ENCODE data around the gene PNPLA8. TPM values are rescaled to one million over a fixed set of nuclear protein-coding genes. Genes with fewer than 3 reads are reported as not detected.

The PNPLA8 gene
- polyA plus RNA-seq, 1 experiment = 26.7 TPM

- TF ChIP-seq, protein P1, sequence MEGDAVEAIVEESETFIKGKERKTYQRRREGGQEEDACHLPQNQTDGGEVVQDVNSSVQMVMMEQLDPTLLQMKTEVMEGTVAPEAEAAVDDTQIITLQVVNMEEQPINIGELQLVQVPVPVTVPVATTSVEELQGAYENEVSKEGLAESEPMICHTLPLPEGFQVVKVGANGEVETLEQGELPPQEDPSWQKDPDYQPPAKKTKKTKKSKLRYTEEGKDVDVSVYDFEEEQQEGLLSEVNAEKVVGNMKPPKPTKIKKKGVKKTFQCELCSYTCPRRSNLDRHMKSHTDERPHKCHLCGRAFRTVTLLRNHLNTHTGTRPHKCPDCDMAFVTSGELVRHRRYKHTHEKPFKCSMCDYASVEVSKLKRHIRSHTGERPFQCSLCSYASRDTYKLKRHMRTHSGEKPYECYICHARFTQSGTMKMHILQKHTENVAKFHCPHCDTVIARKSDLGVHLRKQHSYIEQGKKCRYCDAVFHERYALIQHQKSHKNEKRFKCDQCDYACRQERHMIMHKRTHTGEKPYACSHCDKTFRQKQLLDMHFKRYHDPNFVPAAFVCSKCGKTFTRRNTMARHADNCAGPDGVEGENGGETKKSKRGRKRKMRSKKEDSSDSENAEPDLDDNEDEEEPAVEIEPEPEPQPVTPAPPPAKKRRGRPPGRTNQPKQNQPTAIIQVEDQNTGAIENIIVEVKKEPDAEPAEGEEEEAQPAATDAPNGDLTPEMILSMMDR (IDR thresholded peaks at IDR 0.05; ENCODE audit: low read depth, low read length) = no peak
- CTCF ChIA-PET = interaction anchor here (5.6 kb wide), 1 partner anchor 31 kb away, joined by 60 read pairs; no protein-coding TSS in a partner anchor
- POLR2A ChIA-PET = no interaction called here
- no peak overlapping the region for H3K4me3 ChIP-seq (ENCODE audit: low read depth, low read length)
- H3K27me3 ChIP-seq (ENCODE audit: control insufficient read depth, insufficient read depth, low read length) = no peaks in the 10 kb centered on the region
- no peaks in the 10 kb centered on the region; the same call in 1 of the 2 replicates for H3K9me3 ChIP-seq (ENCODE audit: control insufficient read depth, insufficient read depth, low read length)
- DNase-seq (ENCODE audit: low read depth, low spot score) = no peak
- H3K27ac ChIP-seq (ENCODE audit: low read depth, low read length) = no peak overlapping the region
These were observed 2.3 kb upstream of the PNPLA8 start for GRCh38 chr7:108528183-108528712.

GRCh38 chr7:108526768-108527017, 758 bp upstream of the PNPLA8 start:
- ChIA-PET CTCF (interaction anchor here (0.6 to 5.6 kb wide), 2 partner anchors 29 to 348 kb away, joined by 3 to 60 read pairs; no protein-coding TSS in a partner anchor), POLR2A (interaction anchor here (2.3 kb wide), 1 partner anchor 43 kb away, joined by 21 read pairs; the partner anchor contains the start of genes DNAJB9 and THAP5)
- Histone ChIP-seq H3K9me3 (ENCODE audit: control insufficient read depth, insufficient read depth, low read length) (no peaks in the 10 kb centered on the region; the same call in 1 of the 2 replicates), H3K27ac (ENCODE audit: low read depth, low read length) (no peak overlapping the region), H3K27me3 (ENCODE audit: control insufficient read depth, insufficient read depth, low read length) (no peaks in the 10 kb centered on the region), H3K4me3 (ENCODE audit: low read depth, low read length) (peak overlapping the region; percentile 80)
- TF ChIP-seq, protein P1 (IDR thresholded peaks at IDR 0.05; ENCODE audit: low read depth, low read length) = no peak
- DNase-seq (ENCODE audit: low read depth, low spot score) = no peak

DNA sequence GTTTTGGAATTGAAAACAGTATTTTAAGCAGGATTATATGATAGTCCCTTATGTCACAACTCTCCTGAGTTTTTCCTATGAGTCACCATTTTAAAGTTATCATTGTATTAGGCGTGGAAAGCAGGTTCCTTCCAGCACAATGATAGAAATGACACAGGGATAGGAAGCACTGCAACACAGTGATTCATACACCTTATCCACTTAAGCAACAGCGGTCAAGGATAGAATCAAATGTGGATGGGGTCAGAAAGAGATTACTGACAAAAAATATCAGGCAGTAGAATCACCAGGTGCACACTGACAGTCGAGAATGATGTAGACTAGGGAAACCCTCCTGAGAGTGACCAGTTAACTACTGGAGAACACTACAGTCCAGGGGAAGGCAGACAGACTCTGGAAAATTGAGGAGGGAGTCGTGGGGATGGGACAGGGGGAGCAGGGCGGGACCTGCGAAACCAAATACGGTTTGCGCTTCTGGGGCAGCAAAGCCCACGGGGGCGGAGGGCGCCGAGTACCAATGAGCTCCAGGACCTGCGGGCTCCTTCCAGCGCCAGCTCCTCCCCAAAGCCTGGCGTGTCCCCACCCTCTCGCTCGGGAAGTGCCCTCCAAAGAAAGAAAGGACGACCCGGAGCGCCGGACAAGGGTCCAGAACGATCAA, 479 bp downstream of the PNPLA8 start:
- no peaks in the 10 kb centered on the region; the same call in 1 of the 2 replicates for H3K9me3 ChIP-seq (ENCODE audit: control insufficient read depth, insufficient read depth, low read length)
- H3K27me3 ChIP-seq (ENCODE audit: control insufficient read depth, insufficient read depth, low read length) = no peaks in the 10 kb centered on the region
- H3K4me3 ChIP-seq (ENCODE audit: low read depth, low read length) = peak overlapping the region; percentile 88
- ChIA-PET CTCF (interaction anchor here (5.6 kb wide), 1 partner anchor 28 kb away, joined by 60 read pairs; no protein-coding TSS in a partner anchor), POLR2A (interaction anchor here (0.9 to 2.3 kb wide), 2 partner anchors 8 to 44 kb away, joined by 3 to 21 read pairs; partner anchors contain the start of genes DNAJB9 and THAP5)
- H3K27ac ChIP-seq (ENCODE audit: low read depth, low read length) = peak overlapping the region; percentile 99
- DNase-seq (ENCODE audit: low read depth, low spot score) = peak; percentile 67
- TF ChIP-seq, protein P1 (IDR thresholded peaks at IDR 0.05; ENCODE audit: low read depth, low read length) = no peak

DNA sequence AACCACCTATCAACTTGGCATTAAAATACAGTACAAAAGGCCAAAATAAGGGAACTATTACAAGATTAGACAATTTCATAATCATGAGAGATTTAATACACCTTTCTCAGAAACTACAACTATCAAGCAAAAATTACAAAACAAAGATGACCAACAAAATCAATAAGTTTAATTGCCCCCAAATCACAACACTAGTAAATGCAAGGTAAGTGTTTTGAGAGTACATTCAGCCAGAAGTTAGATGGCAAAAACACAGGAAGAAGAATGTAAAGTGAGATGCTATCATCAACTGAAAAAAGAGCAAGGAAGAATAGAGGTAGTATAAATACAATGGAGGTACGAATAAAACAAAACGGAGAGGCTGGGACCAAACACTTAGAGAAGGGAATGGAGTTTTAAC, 3.2 kb downstream of the PNPLA8 start:
- Histone ChIP-seq H3K27me3 (ENCODE audit: control insufficient read depth, insufficient read depth, low read length) (no peaks in the 10 kb centered on the region), H3K9me3 (ENCODE audit: control insufficient read depth, insufficient read depth, low read length) (no peaks in the 10 kb centered on the region; the same call in 1 of the 2 replicates), H3K27ac (ENCODE audit: low read depth, low read length) (no peak overlapping the region), H3K4me3 (ENCODE audit: low read depth, low read length) (no peak overlapping the region)
- POLR2A ChIA-PET = no interaction called here
- TF ChIP-seq, protein P1 (IDR thresholded peaks at IDR 0.05; ENCODE audit: low read depth, low read length) = no peak
- CTCF ChIA-PET = interaction anchor here (0.9 to 5.6 kb wide), 2 partner anchors 9 to 25 kb away, joined by 3 to 60 read pairs; no protein-coding TSS in a partner anchor
- no peak for DNase-seq (ENCODE audit: low read depth, low spot score)

DNA sequence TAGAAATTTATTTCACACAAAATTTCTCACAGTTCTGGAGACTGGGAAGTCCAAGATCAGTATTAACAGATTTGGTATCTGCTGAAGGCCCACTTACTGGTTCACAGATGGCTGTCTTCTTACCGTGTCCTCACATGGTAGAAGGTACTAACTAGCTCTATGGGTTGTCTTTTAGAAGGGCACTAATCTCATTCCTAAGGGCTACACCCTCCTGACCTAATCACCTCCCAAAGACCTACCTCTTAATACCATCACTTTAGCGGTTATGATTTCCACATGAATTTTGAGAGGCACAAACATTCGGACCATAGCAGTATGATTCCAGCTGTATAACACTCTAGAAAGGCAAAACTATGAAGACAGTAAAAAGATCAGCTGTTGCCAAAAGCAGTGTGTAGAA, 8.0 kb downstream of the PNPLA8 start:
- POLR2A ChIA-PET = interaction anchor here (1.3 kb wide), 1 partner anchor 8 kb away, joined by 3 read pairs; the partner anchor contains the start of gene PNPLA8
- H3K27ac ChIP-seq (ENCODE audit: low read depth, low read length) = no peak overlapping the region
- H3K9me3 ChIP-seq (ENCODE audit: control insufficient read depth, insufficient read depth, low read length) = no peaks in the 10 kb centered on the region
- TF ChIP-seq, protein P1 (IDR thresholded peaks at IDR 0.05; ENCODE audit: low read depth, low read length) = no peak
- H3K27me3 ChIP-seq (ENCODE audit: control insufficient read depth, insufficient read depth, low read length) = no peaks in the 10 kb centered on the region
- CTCF ChIA-PET = interaction anchor here (0.5 to 4.5 kb wide), 3 partner anchors 16 to 643 kb away, joined by 3 to 42 read pairs (median 4); no protein-coding TSS in a partner anchor
- DNase-seq (ENCODE audit: low read depth, low spot score) = no peak
- no peak overlapping the region for H3K4me3 ChIP-seq (ENCODE audit: low read depth, low read length)

Measured in AG04450 (cell line).